ENCODE data around the gene WDR82. TPM values are rescaled to one million over a fixed set of nuclear protein-coding genes. Genes with fewer than 3 reads are reported as not detected.

WDR82 gene
- total and polyA plus RNA-seq, 2 of the 4 experiments (the other 2 are of a cell fraction), result 38.1 to 68.1 TPM

DNA sequence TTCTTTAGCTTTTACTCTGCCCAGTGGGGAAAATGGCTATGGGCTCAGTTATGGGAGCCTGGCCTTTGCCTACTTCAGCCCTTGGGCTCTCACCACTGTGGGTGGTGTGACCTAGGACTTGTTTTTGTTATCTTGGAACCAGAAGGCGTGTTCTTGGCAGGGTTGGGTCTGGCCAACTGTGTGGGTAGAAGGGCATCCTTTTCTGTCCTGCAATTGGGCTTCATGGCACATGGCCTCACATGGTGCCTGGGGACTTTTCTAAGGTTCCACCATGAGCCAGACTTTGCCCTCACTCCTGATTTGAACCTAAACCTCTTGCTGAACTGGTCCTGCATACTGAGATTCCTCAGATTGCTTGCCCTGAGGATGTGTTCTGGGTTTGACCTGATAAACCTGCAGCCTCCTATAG is 10.9 kb upstream of the WDR82 start:
- Histone ChIP-seq H3K23ac (ENCODE audit: low read depth, low read length) (no peak overlapping the region), H2BK15ac (ENCODE audit: low read depth, low read length) (no peak overlapping the region), H3K18ac (ENCODE audit: low read depth, low read length) (no peak overlapping the region), H3K36me3 (ENCODE audit: control insufficient read depth, insufficient read depth, low read length) (peaks cover 14% of the 10 kb centered on the region; the same call in 1 of the 2 replicates), H3K56ac (ENCODE audit: extremely low read depth, insufficient read depth, low read length) (no peak overlapping the region), H2BK120ac (ENCODE audit: low read depth, low read length) (no peak overlapping the region), H3K79me1 (ENCODE audit: low read depth in 1 of 2, low read length in 2 of 2) (peaks cover 19 to 33% of the 10 kb centered on the region in 2 experiments), H2BK5ac (ENCODE audit: low read depth, low read length, poor library complexity, severe bottlenecking) (no peak overlapping the region), H4K20me1 (ENCODE audit: insufficient read depth, low read length) (no peaks in the 10 kb centered on the region), H3K9me3 (ENCODE audit: control insufficient read depth, insufficient read depth, low read length) (no peaks in the 10 kb centered on the region), H3K4ac (ENCODE audit: low read depth, low read length) (no peak overlapping the region; the same call in 1 of the 2 replicates), H3K27ac (ENCODE audit: insufficient read depth, low read length) (no peak overlapping the region), H4K91ac (ENCODE audit: insufficient read depth, low read depth, low read length) (no peak overlapping the region), H2AK5ac (ENCODE audit: low read depth, low read length) (no peak overlapping the region), H3K4me2 (ENCODE audit: low read depth, low read length) (no peak overlapping the region), H4K5ac (ENCODE audit: low read depth, low read length) (no peak overlapping the region), H4K8ac (ENCODE audit: low read depth in 2 of 2, low read length in 2 of 2) (peak overlapping the region in 1 of 2 experiments; percentile 95; a peak in 1 of 4 replicates), H2AK9ac (replicated peaks; ENCODE audit: low read depth, low read length, poor library complexity) (peak overlapping the region; percentile 23), H3K9me1 (ENCODE audit: insufficient read depth, low read length) (peaks cover 18% of the 10 kb centered on the region), H3K4me3 (ENCODE audit: insufficient read depth, low read depth, low read length) (no peak overlapping the region), H3K14ac (replicated peaks; ENCODE audit: low read depth, low read length) (no peak overlapping the region), H3K4me1 (ENCODE audit: control insufficient read depth, insufficient read depth, low read length) (peaks cover 6% of the 10 kb centered on the region), H3K27me3 (ENCODE audit: control insufficient read depth, insufficient read depth, low read length) (no peaks in the 10 kb centered on the region), H2BK20ac (ENCODE audit: low read depth, low read length) (no peak overlapping the region), H2AFZ (replicated peaks; ENCODE audit: low read length, poor library complexity) (no peak overlapping the region), H3K9ac (ENCODE audit: low read depth, low read length) (no peak overlapping the region)
- ATAC-seq (ENCODE audit: low read depth), result no peak
- intact Hi-C loops (cut with micrococcal nuclease), result no loop called here
- DNase-seq, result no peak
- POLR2A ChIA-PET (ENCODE audit: unreplicated experiment), result interaction anchor here (0.6 kb wide), 1 partner anchor 20 kb away, joined by 3 read pairs; no protein-coding TSS in a partner anchor
- TF ChIP-seq CEBPB (IDR thresholded peaks at IDR 0.05; ENCODE audit: low read depth, low read length), result no peak
- TF ChIP-seq, protein P1, sequence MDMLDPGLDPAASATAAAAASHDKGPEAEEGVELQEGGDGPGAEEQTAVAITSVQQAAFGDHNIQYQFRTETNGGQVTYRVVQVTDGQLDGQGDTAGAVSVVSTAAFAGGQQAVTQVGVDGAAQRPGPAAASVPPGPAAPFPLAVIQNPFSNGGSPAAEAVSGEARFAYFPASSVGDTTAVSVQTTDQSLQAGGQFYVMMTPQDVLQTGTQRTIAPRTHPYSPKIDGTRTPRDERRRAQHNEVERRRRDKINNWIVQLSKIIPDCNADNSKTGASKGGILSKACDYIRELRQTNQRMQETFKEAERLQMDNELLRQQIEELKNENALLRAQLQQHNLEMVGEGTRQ (IDR thresholded peaks at IDR 0.05; ENCODE audit: low read depth, low read length), result no peak
- TF ChIP-seq, protein P2, sequence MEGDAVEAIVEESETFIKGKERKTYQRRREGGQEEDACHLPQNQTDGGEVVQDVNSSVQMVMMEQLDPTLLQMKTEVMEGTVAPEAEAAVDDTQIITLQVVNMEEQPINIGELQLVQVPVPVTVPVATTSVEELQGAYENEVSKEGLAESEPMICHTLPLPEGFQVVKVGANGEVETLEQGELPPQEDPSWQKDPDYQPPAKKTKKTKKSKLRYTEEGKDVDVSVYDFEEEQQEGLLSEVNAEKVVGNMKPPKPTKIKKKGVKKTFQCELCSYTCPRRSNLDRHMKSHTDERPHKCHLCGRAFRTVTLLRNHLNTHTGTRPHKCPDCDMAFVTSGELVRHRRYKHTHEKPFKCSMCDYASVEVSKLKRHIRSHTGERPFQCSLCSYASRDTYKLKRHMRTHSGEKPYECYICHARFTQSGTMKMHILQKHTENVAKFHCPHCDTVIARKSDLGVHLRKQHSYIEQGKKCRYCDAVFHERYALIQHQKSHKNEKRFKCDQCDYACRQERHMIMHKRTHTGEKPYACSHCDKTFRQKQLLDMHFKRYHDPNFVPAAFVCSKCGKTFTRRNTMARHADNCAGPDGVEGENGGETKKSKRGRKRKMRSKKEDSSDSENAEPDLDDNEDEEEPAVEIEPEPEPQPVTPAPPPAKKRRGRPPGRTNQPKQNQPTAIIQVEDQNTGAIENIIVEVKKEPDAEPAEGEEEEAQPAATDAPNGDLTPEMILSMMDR (conservative IDR thresholded peaks at IDR 0.05; ENCODE audit: low read depth, low read length), result no peak
- no peak for TF ChIP-seq SMC3 (IDR thresholded peaks at IDR 0.05; ENCODE audit: low read depth, low read length)
- CTCF ChIA-PET, result interaction anchor here (1.0 kb wide), 1 partner anchor 50 kb away, joined by 6 read pairs; no protein-coding TSS in a partner anchor
- no TSS peak for BruUV-seq (replicated peaks)
- dilution Hi-C loops (cut with HindIII; ENCODE audit: low sequenced_read_pairs, unreplicated experiment), result no loop called here
- in situ Hi-C loops (cut with MboI; ENCODE audit: low sequenced_read_pairs), result no loop called here
- WGBS, 2 experiments (ENCODE audit: extremely low coverage in 2 of 2, insufficient read length in 1 of 2), result no CpG with 5 or more reads among the region's 1 CpG

Data from IMR-90 (cell line).